ENCODE data around the gene LLGL1. TPM values are rescaled to one million over a fixed set of nuclear protein-coding genes. Genes with fewer than 3 reads are reported as not detected.

Gene LLGL1
- total RNA-seq, 4 donors from 2014 or later = 9.7 to 21.0 (median 15.7) TPM

- no peak for TF ChIP-seq CTCF (IDR thresholded peaks at IDR 0.05 in 4 of 5, conservative IDR thresholded peaks at IDR 0.05 in 1 of 5)
- TF ChIP-seq POLR2A (IDR thresholded peaks at IDR 0.05) = no peak
- Histone ChIP-seq H3K4me1 (peaks cover 5 to 8% of the 10 kb centered on the region in 2 donors), H3K9me3 (no peaks in the 10 kb centered on the region), H3K27me3 (no peaks in the 10 kb centered on the region), H3K36me3 (peaks cover 0 to 70% of the 10 kb centered on the region in 2 donors), H3K4me3 (no peak overlapping the region), H3K27ac (no peak overlapping the region)
- DNase-seq (no peak), ATAC-seq (no peak)
- in situ Hi-C loops (cut with MboI; ENCODE audit: low sequenced_read_pairs in 4 of 4) = no loop called here
- intact Hi-C loops (cut with DNase I; ENCODE audit: low total_unique reads) = no loop called here
Measured at GRCh38 chr17:18245038-18245776, 19.8 kb downstream of the LLGL1 start.

DNA sequence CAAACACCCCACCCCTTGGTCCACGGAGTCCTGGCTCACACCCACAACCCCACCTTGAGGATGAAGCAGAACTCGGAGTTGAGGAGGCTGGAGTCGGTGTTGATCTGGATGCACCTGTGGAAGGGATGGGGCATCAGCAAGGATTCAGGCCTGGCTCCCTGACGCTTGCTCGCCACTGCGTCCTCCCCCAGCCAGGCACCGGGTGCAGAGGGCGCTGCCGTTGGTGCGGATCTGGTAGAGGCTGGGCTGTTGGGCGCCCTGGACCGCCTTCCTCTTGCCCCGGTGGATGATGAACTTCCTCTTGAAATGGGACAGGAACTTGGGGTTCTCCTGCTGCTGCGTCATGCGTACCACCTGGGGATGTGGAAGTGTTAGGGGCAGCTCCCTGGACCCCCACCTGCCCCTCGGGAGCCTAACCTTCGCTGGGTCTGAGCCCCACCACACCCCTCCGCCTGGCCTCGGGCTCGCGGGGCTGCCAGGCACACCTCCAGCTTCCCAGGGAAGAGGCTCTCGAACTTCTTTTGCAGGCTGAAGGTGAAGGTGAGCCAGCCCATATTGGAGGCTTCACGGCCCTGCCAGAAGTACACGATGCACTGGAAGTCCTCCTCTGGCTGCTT is 20.8 kb downstream of the LLGL1 start:
- Histone ChIP-seq H3K4me3 (no peak overlapping the region), H3K36me3 (peaks cover 0 to 81% of the 10 kb centered on the region in 2 donors), H3K9me3 (no peaks in the 10 kb centered on the region), H3K4me1 (peaks cover 5 to 8% of the 10 kb centered on the region in 2 donors), H3K27ac (no peak overlapping the region), H3K27me3 (no peaks in the 10 kb centered on the region)
- in situ Hi-C loops (cut with MboI; ENCODE audit: low sequenced_read_pairs in 4 of 4) (no loop called here), intact Hi-C loops (cut with DNase I; ENCODE audit: low total_unique reads) (no loop called here)
- DNase-seq = no peak
- TF ChIP-seq CTCF (IDR thresholded peaks at IDR 0.05 in 4 of 5, conservative IDR thresholded peaks at IDR 0.05 in 1 of 5) (no peak), POLR2A (IDR thresholded peaks at IDR 0.05) (no peak)
- ATAC-seq = no peak

GRCh38 chr17:18246880-18247612 is 21.6 kb downstream of the LLGL1 start:
- DNase-seq (no peak), ATAC-seq (peak in 1 of 2 donors; percentile 12)
- intact Hi-C loops (cut with DNase I; ENCODE audit: low total_unique reads) (no loop called here), in situ Hi-C loops (cut with MboI; ENCODE audit: low sequenced_read_pairs in 4 of 4) (no loop called here)
- TF ChIP-seq POLR2A (IDR thresholded peaks at IDR 0.05) = no peak
- TF ChIP-seq CTCF (IDR thresholded peaks at IDR 0.05 in 4 of 5, conservative IDR thresholded peaks at IDR 0.05 in 1 of 5) = no peak
- H3K27me3 ChIP-seq = no peaks in the 10 kb centered on the region
- H3K4me1 ChIP-seq = peaks cover 5 to 8% of the 10 kb centered on the region in 2 donors
- H3K9me3 ChIP-seq = no peaks in the 10 kb centered on the region
- peak overlapping the region in 3 of 4 donors; percentile 45 to 65 (median 62) for H3K27ac ChIP-seq
- H3K36me3 ChIP-seq = peaks cover 0 to 87% of the 10 kb centered on the region in 2 donors
- H3K4me3 ChIP-seq = no peak overlapping the region

GRCh38 chr17:18247613-18248001 is 22.2 kb downstream of the LLGL1 start:
- H3K27ac ChIP-seq = peak overlapping the region in 3 of 4 donors; percentile 45 to 65 (median 62)
- no peak overlapping the region for H3K4me3 ChIP-seq
- intact Hi-C loops (cut with DNase I; ENCODE audit: low total_unique reads) (loop anchor here (1.0 kb wide), 1 partner anchor 67 kb away; the partner anchor contains the start of gene TOP3A), in situ Hi-C loops (cut with MboI; ENCODE audit: low sequenced_read_pairs in 4 of 4) (no loop called here)
- peak; percentile 28 to 37 for ATAC-seq
- peaks cover 0 to 89% of the 10 kb centered on the region in 2 donors for H3K36me3 ChIP-seq
- peak in 1 of 2 donors; percentile 61 for DNase-seq
- H3K4me1 ChIP-seq = peaks cover 5 to 8% of the 10 kb centered on the region in 2 donors
- TF ChIP-seq POLR2A (IDR thresholded peaks at IDR 0.05) = no peak
- TF ChIP-seq CTCF (IDR thresholded peaks at IDR 0.05 in 4 of 5, conservative IDR thresholded peaks at IDR 0.05 in 1 of 5) = no peak
- no peaks in the 10 kb centered on the region for H3K9me3 ChIP-seq
- H3K27me3 ChIP-seq = no peaks in the 10 kb centered on the region
